GM12878 (cell line): Measurements from ENCODE around the gene SKIDA1. TPM values are rescaled to one million over a fixed set of nuclear protein-coding genes. Genes with fewer than 3 reads are reported as not detected.

Experiments used
- EZH2 ChIP-seq: IDR thresholded peaks from 2 replicates; pipeline ENCODE4 v1.6.1; 2012; ENCODE audit warnings: low read depth, mild to moderate bottlenecking, control low read depth, inconsistent platforms, low read length, borderline replicate concordance; ENCODE audit not compliant: control insufficient read depth
- HCFC1 ChIP-seq: fragments of 150-350 bp; IDR thresholded peaks from 2 replicates; pipeline ENCODE4 v1.6.1; 2014; ENCODE audit warnings: low read length
- MEF2A ChIP-seq: IDR thresholded peaks from 2 replicates; pipeline ENCODE4 v1.6.1; 2011; ENCODE audit warnings: low read depth, mild to moderate bottlenecking, low read length, moderate library complexity; ENCODE audit not compliant: insufficient read depth
- TCF7 ChIP-seq: IDR thresholded peaks from 2 replicates; pipeline ENCODE4 v1.6.1; 2014; ENCODE audit warnings: antibody characterized with exemption, borderline replicate concordance
- polyA plus RNA-seq, 11 experiments: library from polyadenylated mRNA; depleted of rRNA in 4 of 11; unstranded in 6 of 11; stranded (reverse) in 5 of 11; fragments of >200 nt; fragmentation: Nextera tagmentation in 4 of 11; fragmentation: Illumina TruSeq in 1 of 11; extraction: Ambion mirVana in 4 of 11; extraction: Trizol in 1 of 11; gene quantifications; 1 replicate in 1 of 11; 2 replicates in 10 of 11; pipeline versions ENCODE4 v1.2.1 to v1.2.3, GENCODE V29; 2011 to 2016; ENCODE audit warnings: inconsistent platforms in 2 of 11, missing spikeins in 2 of 11, low read depth in 1 of 11
- total RNA-seq, 4 experiments: library from RNA; depleted of rRNA in 3 of 4; stranded (reverse); fragments of >200 nt in 3 of 4; fragmentation: Illumina TruSeq in 1 of 4; extraction: Trizol in 1 of 4; gene quantifications; 2 replicates each; pipeline versions ENCODE4 v1.2.1 to v1.2.3, GENCODE V29; 2013 to 2021
- TF ChIP-seq, protein P1 (sequence below): fragments of 450-650 bp; IDR thresholded peaks from 2 replicates; pipeline ENCODE4 v1.6.1; 2017; ENCODE audit warnings: mild to moderate bottlenecking, moderate library complexity
- TF ChIP-seq, protein P2 (sequence below): fragments of 450-650 bp; IDR thresholded peaks from 2 replicates; pipeline ENCODE4 v1.6.1; 2017; ENCODE audit warnings: low read depth, mild to moderate bottlenecking, moderate library complexity
- TF ChIP-seq, protein P3 (sequence below): fragments of 450-650 bp; IDR thresholded peaks from 2 replicates; pipeline ENCODE4 v1.6.1; 2016; ENCODE audit warnings: mild to moderate bottlenecking

Gene SKIDA1
- total and polyA plus RNA-seq, 10 of the 15 experiments (the other 5 are each of a cell fraction or from before 2014, with no cell fraction given) = 0.05 to 0.90 (median 0.28) TPM

GRCh38 chr10:21529032-21529910 is 3.8 kb upstream of the SKIDA1 start (continued):
- no peak for TF ChIP-seq MEF2A
- no peak for TF ChIP-seq TCF7
- TF ChIP-seq, protein P1, sequence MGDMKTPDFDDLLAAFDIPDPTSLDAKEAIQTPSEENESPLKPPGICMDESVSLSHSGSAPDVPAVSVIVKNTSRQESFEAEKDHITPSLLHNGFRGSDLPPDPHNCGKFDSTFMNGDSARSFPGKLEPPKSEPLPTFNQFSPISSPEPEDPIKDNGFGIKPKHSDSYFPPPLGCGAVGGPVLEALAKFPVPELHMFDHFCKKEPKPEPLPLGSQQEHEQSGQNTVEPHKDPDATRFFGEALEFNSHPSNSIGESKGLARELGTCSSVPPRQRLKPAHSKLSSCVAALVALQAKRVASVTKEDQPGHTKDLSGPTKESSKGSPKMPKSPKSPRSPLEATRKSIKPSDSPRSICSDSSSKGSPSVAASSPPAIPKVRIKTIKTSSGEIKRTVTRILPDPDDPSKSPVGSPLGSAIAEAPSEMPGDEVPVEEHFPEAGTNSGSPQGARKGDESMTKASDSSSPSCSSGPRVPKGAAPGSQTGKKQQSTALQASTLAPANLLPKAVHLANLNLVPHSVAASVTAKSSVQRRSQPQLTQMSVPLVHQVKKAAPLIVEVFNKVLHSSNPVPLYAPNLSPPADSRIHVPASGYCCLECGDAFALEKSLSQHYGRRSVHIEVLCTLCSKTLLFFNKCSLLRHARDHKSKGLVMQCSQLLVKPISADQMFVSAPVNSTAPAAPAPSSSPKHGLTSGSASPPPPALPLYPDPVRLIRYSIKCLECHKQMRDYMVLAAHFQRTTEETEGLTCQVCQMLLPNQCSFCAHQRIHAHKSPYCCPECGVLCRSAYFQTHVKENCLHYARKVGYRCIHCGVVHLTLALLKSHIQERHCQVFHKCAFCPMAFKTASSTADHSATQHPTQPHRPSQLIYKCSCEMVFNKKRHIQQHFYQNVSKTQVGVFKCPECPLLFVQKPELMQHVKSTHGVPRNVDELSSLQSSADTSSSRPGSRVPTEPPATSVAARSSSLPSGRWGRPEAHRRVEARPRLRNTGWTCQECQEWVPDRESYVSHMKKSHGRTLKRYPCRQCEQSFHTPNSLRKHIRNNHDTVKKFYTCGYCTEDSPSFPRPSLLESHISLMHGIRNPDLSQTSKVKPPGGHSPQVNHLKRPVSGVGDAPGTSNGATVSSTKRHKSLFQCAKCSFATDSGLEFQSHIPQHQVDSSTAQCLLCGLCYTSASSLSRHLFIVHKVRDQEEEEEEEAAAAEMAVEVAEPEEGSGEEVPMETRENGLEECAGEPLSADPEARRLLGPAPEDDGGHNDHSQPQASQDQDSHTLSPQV = no peak
- no peak for TF ChIP-seq EZH2
- TF ChIP-seq HCFC1 = no peak
- TF ChIP-seq, protein P2, sequence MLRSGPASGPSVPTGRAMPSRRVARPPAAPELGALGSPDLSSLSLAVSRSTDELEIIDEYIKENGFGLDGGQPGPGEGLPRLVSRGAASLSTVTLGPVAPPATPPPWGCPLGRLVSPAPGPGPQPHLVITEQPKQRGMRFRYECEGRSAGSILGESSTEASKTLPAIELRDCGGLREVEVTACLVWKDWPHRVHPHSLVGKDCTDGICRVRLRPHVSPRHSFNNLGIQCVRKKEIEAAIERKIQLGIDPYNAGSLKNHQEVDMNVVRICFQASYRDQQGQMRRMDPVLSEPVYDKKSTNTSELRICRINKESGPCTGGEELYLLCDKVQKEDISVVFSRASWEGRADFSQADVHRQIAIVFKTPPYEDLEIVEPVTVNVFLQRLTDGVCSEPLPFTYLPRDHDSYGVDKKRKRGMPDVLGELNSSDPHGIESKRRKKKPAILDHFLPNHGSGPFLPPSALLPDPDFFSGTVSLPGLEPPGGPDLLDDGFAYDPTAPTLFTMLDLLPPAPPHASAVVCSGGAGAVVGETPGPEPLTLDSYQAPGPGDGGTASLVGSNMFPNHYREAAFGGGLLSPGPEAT = no peak
- TF ChIP-seq, protein P3, sequence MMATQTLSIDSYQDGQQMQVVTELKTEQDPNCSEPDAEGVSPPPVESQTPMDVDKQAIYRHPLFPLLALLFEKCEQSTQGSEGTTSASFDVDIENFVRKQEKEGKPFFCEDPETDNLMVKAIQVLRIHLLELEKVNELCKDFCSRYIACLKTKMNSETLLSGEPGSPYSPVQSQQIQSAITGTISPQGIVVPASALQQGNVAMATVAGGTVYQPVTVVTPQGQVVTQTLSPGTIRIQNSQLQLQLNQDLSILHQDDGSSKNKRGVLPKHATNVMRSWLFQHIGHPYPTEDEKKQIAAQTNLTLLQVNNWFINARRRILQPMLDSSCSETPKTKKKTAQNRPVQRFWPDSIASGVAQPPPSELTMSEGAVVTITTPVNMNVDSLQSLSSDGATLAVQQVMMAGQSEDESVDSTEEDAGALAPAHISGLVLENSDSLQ = no peak
